A549 (cell line): ENCODE measurements around the gene TSPAN15. TPM values are rescaled to one million over a fixed set of nuclear protein-coding genes. Genes with fewer than 3 reads are reported as not detected.
"Not testable (repeated sequence)": the region's sequence is repeated elsewhere in the genome, so short reads cannot be mapped to it uniquely, and the experiment has no call there.

Experiments
- ATAC-seq, 2 experiments: fragments of 200-7000 bp in 1 of 2; fragments of >200 bp in 1 of 2; cut with Nextera tagmentation in 1 of 2; cut with Tn5 transposase in 1 of 2; 3 replicates each; pipeline versions ENCODE4 v1.8.0 to v1.9.1; 2018 to 2020; ENCODE audit warnings: mild to moderate bottlenecking in 1 of 2, moderate library complexity in 1 of 2
- CTCF ChIA-PET: fragments of 300-600 bp; sonication (Branson Sonifier 250); formaldehyde crosslinking; extraction: SDS; loops from one replicate; lab custom pipeline; 2021; ENCODE audit warnings: antibody characterized with exemption, inconsistent platforms; lab: Yijun Ruan, JAX
- POLR2A ChIA-PET: fragments of 350-600 bp; formaldehyde crosslinking; extraction: SDS; loops from one replicate; lab custom pipeline; 2021; ENCODE audit warnings: antibody characterized with exemption, inconsistent platforms; lab: Yijun Ruan, JAX
- DNase-seq, 2 experiments: peaks; one replicate each; pipeline versions ENCODE4 v3.0.0 to v3.0.0-alpha.2; 2011 to 2016; ENCODE audit warnings: low read depth in 1 of 2, low spot score in 1 of 2
- FAIRE-seq: peaks from 2 replicates; lab custom pipeline; 2011; peaks lifted over from hg19 to GRCh38; lab: Jason Lieb, UNC
- H3K27ac ChIP-seq, 2 experiments: fragments of >200 bp; sonication (Bioruptor Twin); formaldehyde crosslinking; 3 replicates each; pipeline ENCODE4 v1.5.1; 2016 to 2017
- H3K4me1 ChIP-seq: fragments of >200 bp; sonication (Bioruptor Twin); formaldehyde crosslinking; 3 replicates; pipeline ENCODE4 v1.6.1; 2016
- H3K4me2 ChIP-seq: fragments of >200 bp; sonication (Bioruptor Twin); formaldehyde crosslinking; 3 replicates; pipeline ENCODE4 v1.6.1; 2016
- H3K4me3 ChIP-seq: fragments of >200 bp; sonication (Bioruptor Twin); formaldehyde crosslinking; 3 replicates; pipeline ENCODE4 v1.5.1; 2016
- H3K9me3 ChIP-seq: fragments of >200 bp; sonication (Bioruptor Twin); formaldehyde crosslinking; 3 replicates; pipeline ENCODE4 v1.6.1; 2016
- BHLHE40 ChIP-seq: IDR thresholded peaks from 2 replicates; pipeline ENCODE4 v1.6.1; 2012; ENCODE audit warnings: low read depth, low read length, inconsistent platforms
- CBX2 ChIP-seq: fragments of 200-600 bp; sonication (generic); IDR thresholded peaks from 2 replicates; pipeline ENCODE4 v1.6.1; 2016; ENCODE audit warnings: low read depth, mild to moderate bottlenecking, borderline replicate concordance
- CHD2 ChIP-seq: fragments of 150-350 bp; IDR thresholded peaks from 2 replicates; pipeline ENCODE4 v1.6.1; 2014; ENCODE audit warnings: low read length; ENCODE audit not compliant: partially characterized antibody
- CHD4 ChIP-seq: fragments of 200-600 bp; sonication (generic); IDR thresholded peaks from 2 replicates; pipeline ENCODE4 v1.6.1; 2016; ENCODE audit warnings: antibody characterized with exemption, mild to moderate bottlenecking, borderline replicate concordance
- ESRRA ChIP-seq: fragments of 150-350 bp; IDR thresholded peaks from 2 replicates; pipeline ENCODE4 v1.6.1; 2014; ENCODE audit warnings: mild to moderate bottlenecking, low read length, borderline replicate concordance
- FOXS1 ChIP-seq: fragments of 250-450 bp; sonication (Bioruptor Pico); IDR thresholded peaks from 2 replicates; pipeline ENCODE4 v1.5.0; 2020; ENCODE audit warnings: mild to moderate bottlenecking, moderate library complexity
- HDAC2 ChIP-seq: fragments of 200-600 bp; sonication (generic); IDR thresholded peaks from 2 replicates; pipeline ENCODE4 v1.6.1; 2016
- HOXA7 ChIP-seq: fragments of 250-450 bp; sonication (Bioruptor Pico); IDR thresholded peaks from 2 replicates; pipeline ENCODE4 v1.5.0; 2020; ENCODE audit warnings: mild to moderate bottlenecking, moderate library complexity
- JUN ChIP-seq, 2 experiments: fragments of >200 bp; sonication (Bioruptor Twin); formaldehyde crosslinking; IDR thresholded peaks; 2 replicates in 1 of 2; 3 replicates in 1 of 2; pipeline ENCODE4 v1.6.1; 2016 to 2017
- MAX ChIP-seq: IDR thresholded peaks from 2 replicates; pipeline ENCODE4 v1.6.1; 2012
- PBX3 ChIP-seq: IDR thresholded peaks from 2 replicates; pipeline ENCODE4 v1.6.1; 2012
- POLR2A ChIP-seq: IDR thresholded peaks from 2 replicates; pipeline ENCODE4 v1.6.1; 2012; ENCODE audit warnings: mild to moderate bottlenecking, low read length
- RAD21 ChIP-seq, 2 experiments: fragments of >200 bp in 1 of 2; sonication (Bioruptor Twin) in 1 of 2; formaldehyde crosslinking in 1 of 2; IDR thresholded peaks in 1 of 2; conservative IDR thresholded peaks in 1 of 2; 2 replicates in 1 of 2; 3 replicates in 1 of 2; pipeline ENCODE4 v1.6.1; 2012 to 2018; ENCODE audit warnings: inconsistent platforms in 1 of 2
- REST ChIP-seq: fragments of 200-600 bp; sonication (generic); IDR thresholded peaks from 2 replicates; pipeline ENCODE4 v1.6.1; 2016; ENCODE audit warnings: antibody characterized with exemption, mild to moderate bottlenecking, moderate library complexity
- ZFP36 ChIP-seq: fragments of 450-650 bp; IDR thresholded peaks from 2 replicates; pipeline ENCODE4 v1.6.1; 2014; ENCODE audit warnings: borderline replicate concordance; ENCODE audit not compliant: partially characterized antibody
- ZNF302 ChIP-seq: fragments of 250-450 bp; sonication (Bioruptor Pico); IDR thresholded peaks from 2 replicates; pipeline ENCODE4 v1.9.0; 2021; ENCODE audit warnings: inconsistent platforms, mild to moderate bottlenecking, moderate library complexity
- WGBS: methylation state at CpG from one replicate; pipeline ENCODE4 v1.1.6; 2017; ENCODE audit errors: missing lambda C conversion rate; 5-methylcytosine and 5-hydroxymethylcytosine counted together
- polyA plus RNA-seq, 4 experiments: library from polyadenylated mRNA; depleted of rRNA in 3 of 4; stranded (reverse); fragments of >200 nt; fragmentation: RNase III in 1 of 4; extraction: RNeasy Plus Mini Kit Qiagen cat#74134 plus additional on column Dnase treatment in 1 of 4; gene quantifications; 2 replicates in 3 of 4; 3 replicates in 1 of 4; pipeline ENCODE4 v1.2.3, GENCODE V29; 2011 to 2017
- TF ChIP-seq, protein P1 (sequence below): IDR thresholded peaks from 2 replicates; pipeline ENCODE4 v1.6.1; 2012; ENCODE audit warnings: low read depth, borderline replicate concordance
- TF ChIP-seq, protein P2 (sequence below): fragments of >200 bp; sonication (Bioruptor Twin); formaldehyde crosslinking; IDR thresholded peaks from 2 replicates; pipeline ENCODE4 v1.6.1; 2016
- TF ChIP-seq, protein P3 (sequence below): fragments of >200 bp; sonication (Bioruptor Twin); formaldehyde crosslinking; IDR thresholded peaks from 3 replicates; pipeline ENCODE4 v1.6.1; 2016

The TSPAN15 gene
- polyA plus RNA-seq, 2 of the 4 experiments (the other 2 are of a cell fraction): 49.3 to 89.6 TPM

DNA sequence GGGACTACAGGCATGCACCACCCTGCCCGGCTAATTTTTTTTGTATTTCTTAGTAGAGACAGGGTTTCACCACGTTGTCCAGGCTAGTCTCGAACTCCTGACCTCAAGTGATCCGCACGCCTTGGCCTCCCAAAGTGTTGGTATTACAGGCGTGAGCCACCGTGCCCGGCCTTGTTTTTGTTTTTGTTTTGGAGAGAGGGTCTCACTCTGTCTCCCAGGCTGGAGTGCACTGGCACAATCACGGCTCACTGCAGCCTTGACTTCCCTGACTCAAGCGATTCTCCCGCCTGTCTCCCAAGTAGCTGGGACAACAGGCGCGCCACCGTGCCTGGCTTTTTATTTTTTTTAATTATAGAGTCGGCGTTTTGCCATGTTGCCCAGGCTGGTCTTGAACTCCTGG, 870 bp upstream of the TSPAN15 start:
- WGBS: 3% methylated on average over 16 of the region's 16 CpGs
- DNase-seq, H3K9me3 ChIP-seq, ATAC-seq, FAIRE-seq: not testable (repeated sequence)
- CTCF ChIA-PET: interaction anchor here (0.7 to 5.9 kb wide), 21 partner anchors 8 to 195 kb away, joined by 3 to 57 read pairs (median 4); partner anchors contain the start of gene TACR2
- Histone ChIP-seq H3K27ac (peak overlapping the region; percentile 92 to 94), H3K4me2 (peak overlapping the region; percentile 87), H3K4me1 (peaks cover 76% of the 10 kb centered on the region), H3K4me3 (peak overlapping the region; percentile 78)
- POLR2A ChIA-PET: interaction anchor here (0.7 to 2.6 kb wide), 5 partner anchors 11 to 42 kb away, joined by 3 to 13 read pairs (median 3); no protein-coding TSS in a partner anchor
- 0 out of 2 replicates have a peak, but pooled peaks have one; percentile 20 for TF ChIP-seq CHD4

- H3K27ac ChIP-seq: peak overlapping the region; percentile 83 to 92
- FAIRE-seq (no peak), DNase-seq (peak in 1 of 2 experiments; percentile 44), ATAC-seq (peak; percentile 4 to 42; a peak in 5 of 6 replicates)
- H3K9me3 ChIP-seq: no peaks in the 10 kb centered on the region
- H3K4me3 ChIP-seq: peak overlapping the region; percentile 78
- ChIA-PET POLR2A (interaction anchor here (1.0 to 2.6 kb wide), 2 partner anchors 13 to 15 kb away, joined by 3 to 13 read pairs; no protein-coding TSS in a partner anchor), CTCF (interaction anchor here (0.8 to 3.6 kb wide), 9 partner anchors 8 to 193 kb away, joined by 3 to 20 read pairs (median 6); no protein-coding TSS in a partner anchor)
- 9% methylated on average over 29 of the region's 38 CpGs for WGBS
- H3K4me2 ChIP-seq: peak overlapping the region; percentile 87
- peaks cover 75% of the 10 kb centered on the region for H3K4me1 ChIP-seq
- TF ChIP-seq, protein P1, sequence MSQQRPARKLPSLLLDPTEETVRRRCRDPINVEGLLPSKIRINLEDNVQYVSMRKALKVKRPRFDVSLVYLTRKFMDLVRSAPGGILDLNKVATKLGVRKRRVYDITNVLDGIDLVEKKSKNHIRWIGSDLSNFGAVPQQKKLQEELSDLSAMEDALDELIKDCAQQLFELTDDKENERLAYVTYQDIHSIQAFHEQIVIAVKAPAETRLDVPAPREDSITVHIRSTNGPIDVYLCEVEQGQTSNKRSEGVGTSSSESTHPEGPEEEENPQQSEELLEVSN: peak; percentile 90
- TF ChIP-seq BHLHE40 (0 out of 2 replicates have a peak, but pooled peaks have one; percentile 7), REST (no peak), MAX (peak; percentile 94)
These were observed 553 bp downstream of the TSPAN15 start for GRCh38 chr10:69451784-69452251.

- Histone ChIP-seq H3K4me3 (peak overlapping the region; percentile 78), H3K4me2 (peak overlapping the region; percentile 87), H3K27ac (peak overlapping the region; percentile 1 to 92; a peak in 3 of 6 replicates), H3K4me1 (peaks cover 75% of the 10 kb centered on the region), H3K9me3 (no peaks in the 10 kb centered on the region)
- TF ChIP-seq HOXA7 (CRISPR knock-in tag): no peak
- POLR2A ChIA-PET: no interaction called here
- WGBS: 78% methylated on average over 6 of the region's 6 CpGs
- no peak for ATAC-seq
- no peak for FAIRE-seq
- CTCF ChIA-PET: interaction anchor here (0.8 to 2.3 kb wide), 7 partner anchors 10 to 63 kb away, joined by 3 to 14 read pairs (median 5); no protein-coding TSS in a partner anchor
- no peak for DNase-seq
These were observed 1.6 kb downstream of the TSPAN15 start for GRCh38 chr10:69452676-69453415.

- Histone ChIP-seq H3K27ac (peak overlapping the region in 1 of 2 experiments; percentile 92; a peak in 1 of 6 replicates), H3K4me1 (peaks cover 75% of the 10 kb centered on the region), H3K4me2 (peak overlapping the region; percentile 87), H3K9me3 (no peaks in the 10 kb centered on the region), H3K4me3 (no peak overlapping the region)
- no peak for DNase-seq
- ChIA-PET POLR2A (no interaction called here), CTCF (interaction anchor here (0.8 to 2.3 kb wide), 5 partner anchors 11 to 54 kb away, joined by 3 to 14 read pairs (median 7); no protein-coding TSS in a partner anchor)
- no peak for ATAC-seq
- no peak for FAIRE-seq
- TF ChIP-seq POLR2A (no peak), MAX (no peak), HDAC2 (no peak), CHD4 (no peak), ZNF302 (CRISPR knock-in tag) (no peak), JUN (IDR thresholded peaks at IDR 0.05) (no peak), HOXA7 (CRISPR knock-in tag) (no peak), RAD21 (conservative IDR thresholded peaks at IDR 0.05 in 1 of 2, IDR thresholded peaks at IDR 0.05 in 1 of 2) (no peak), ZFP36 (no peak), ESRRA (no peak), CBX2 (no peak), FOXS1 (CRISPR knock-in tag) (no peak), PBX3 (no peak), CHD2 (no peak)
- TF ChIP-seq, protein P2, sequence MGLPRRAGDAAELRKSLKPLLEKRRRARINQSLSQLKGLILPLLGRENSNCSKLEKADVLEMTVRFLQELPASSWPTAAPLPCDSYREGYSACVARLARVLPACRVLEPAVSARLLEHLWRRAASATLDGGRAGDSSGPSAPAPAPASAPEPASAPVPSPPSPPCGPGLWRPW: no peak
- TF ChIP-seq, protein P3, sequence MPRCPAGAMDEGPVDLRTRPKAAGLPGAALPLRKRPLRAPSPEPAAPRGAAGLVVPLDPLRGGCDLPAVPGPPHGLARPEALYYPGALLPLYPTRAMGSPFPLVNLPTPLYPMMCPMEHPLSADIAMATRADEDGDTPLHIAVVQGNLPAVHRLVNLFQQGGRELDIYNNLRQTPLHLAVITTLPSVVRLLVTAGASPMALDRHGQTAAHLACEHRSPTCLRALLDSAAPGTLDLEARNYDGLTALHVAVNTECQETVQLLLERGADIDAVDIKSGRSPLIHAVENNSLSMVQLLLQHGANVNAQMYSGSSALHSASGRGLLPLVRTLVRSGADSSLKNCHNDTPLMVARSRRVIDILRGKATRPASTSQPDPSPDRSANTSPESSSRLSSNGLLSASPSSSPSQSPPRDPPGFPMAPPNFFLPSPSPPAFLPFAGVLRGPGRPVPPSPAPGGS: no peak
These were observed 2.5 kb downstream of the TSPAN15 start for GRCh38 chr10:69453795-69454194.
